DND-41 (cell line): ENCODE data around the gene GRIN2A.

Source experiments
- ATAC-seq: fragments of 200-7000 bp; cut with Tn5 transposase; 3 replicates; pipeline ENCODE4 v1.9.1; 2021; ENCODE audit warnings: low read depth; ENCODE audit not compliant: insufficient read depth
- DNase-seq: peaks from one replicate; pipeline ENCODE4 v3.0.0-alpha.2; 2020
- H2AFZ ChIP-seq: 2 replicates; pipeline ENCODE4 v1.6.0; 2012; ENCODE audit warnings: low read depth, low read length
- H3K27ac ChIP-seq: 2 replicates; pipeline ENCODE4 v1.5.1; 2012; ENCODE audit warnings: low read length, inconsistent platforms
- H3K27me3 ChIP-seq: fragments of 200-600 bp; sonication (generic); 2 replicates; pipeline ENCODE4 v1.6.0; 2012; ENCODE audit warnings: low read length, mild to moderate bottlenecking, inconsistent platforms; ENCODE audit not compliant: insufficient read depth, poor library complexity
- H3K36me3 ChIP-seq: 2 replicates; pipeline ENCODE4 v1.5.1; 2012; ENCODE audit warnings: low read length, inconsistent platforms; ENCODE audit not compliant: insufficient read depth
- H3K4me1 ChIP-seq: 2 replicates; pipeline ENCODE4 v1.5.1; 2012; ENCODE audit warnings: mild to moderate bottlenecking, low read length; ENCODE audit not compliant: insufficient read depth
- H3K4me2 ChIP-seq: 2 replicates; pipeline ENCODE4 v1.6.0; 2012; ENCODE audit warnings: mild to moderate bottlenecking, moderate library complexity, low read length, inconsistent platforms; ENCODE audit not compliant: insufficient read depth
- H3K4me3 ChIP-seq, 2 experiments: fragments of 200-600 bp in 1 of 2; shearing (Covaris generic) in 1 of 2; 2 replicates each; pipeline ENCODE4 v1.5.1; 2012 to 2016; ENCODE audit warnings: inconsistent platforms in 2 of 2, low read length in 2 of 2, mild to moderate bottlenecking in 2 of 2, low read depth in 1 of 2, moderate library complexity in 1 of 2
- H3K79me2 ChIP-seq: 2 replicates; pipeline ENCODE4 v1.6.0; 2012; ENCODE audit warnings: low read length, inconsistent platforms; ENCODE audit not compliant: insufficient read depth
- H3K9ac ChIP-seq: 2 replicates; pipeline ENCODE4 v1.6.0; 2012; ENCODE audit warnings: low read depth, mild to moderate bottlenecking, inconsistent platforms, low read length, moderate library complexity
- H3K9me3 ChIP-seq: 2 replicates; pipeline ENCODE4 v1.5.1; 2012; ENCODE audit warnings: low read length, moderate library complexity, mild to moderate bottlenecking, inconsistent platforms; ENCODE audit not compliant: insufficient read depth, severe bottlenecking
- H4K20me1 ChIP-seq: 2 replicates; pipeline ENCODE4 v1.6.0; 2012; ENCODE audit warnings: low read length; ENCODE audit not compliant: insufficient read depth
- EZH2 ChIP-seq: IDR thresholded peaks from 3 replicates; pipeline ENCODE4 v1.6.1; 2012; ENCODE audit warnings: borderline replicate concordance, low read depth, mild to moderate bottlenecking, moderate library complexity, low read length, inconsistent platforms; ENCODE audit not compliant: severe bottlenecking
- TF ChIP-seq, protein P1 (sequence below): IDR thresholded peaks from 2 replicates; pipeline ENCODE4 v1.5.1; 2012; ENCODE audit warnings: borderline replicate concordance, low read length, moderate library complexity, mild to moderate bottlenecking; ENCODE audit not compliant: poor library complexity, severe bottlenecking; ENCODE audit errors: extremely low read depth

The GRIN2A gene

DNA sequence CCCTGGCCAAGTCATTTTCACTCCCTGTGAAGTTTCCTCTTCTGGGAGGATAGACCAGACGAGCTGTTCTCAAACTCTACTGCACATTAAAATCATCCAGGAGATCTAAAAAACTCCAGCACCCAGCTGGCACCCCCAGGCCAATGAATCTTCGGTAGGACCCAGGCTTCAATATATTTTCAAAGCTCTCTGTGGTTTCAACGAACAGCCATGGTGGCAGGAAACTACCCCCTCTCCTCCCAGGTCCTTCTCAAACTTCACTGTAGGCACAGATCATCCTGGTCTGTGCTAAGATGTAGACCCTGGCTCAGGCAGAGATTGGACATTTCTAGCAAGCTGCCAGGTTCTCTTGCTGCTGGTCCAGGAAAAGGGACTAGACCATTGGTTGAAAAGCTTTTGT is 38.7 kb upstream of the GRIN2A start:
- Histone ChIP-seq H3K36me3 (no peaks in the 10 kb centered on the region), H3K9ac (no peak overlapping the region), H4K20me1 (no peaks in the 10 kb centered on the region), H3K4me3 (no peak overlapping the region), H3K79me2 (no peaks in the 10 kb centered on the region), H3K4me2 (no peak overlapping the region), H3K9me3 (no peaks in the 10 kb centered on the region), H3K4me1 (no peaks in the 10 kb centered on the region), H3K27me3 (no peaks in the 10 kb centered on the region), H3K27ac (no peak overlapping the region), H2AFZ (no peak overlapping the region)
- TF ChIP-seq, protein P1, sequence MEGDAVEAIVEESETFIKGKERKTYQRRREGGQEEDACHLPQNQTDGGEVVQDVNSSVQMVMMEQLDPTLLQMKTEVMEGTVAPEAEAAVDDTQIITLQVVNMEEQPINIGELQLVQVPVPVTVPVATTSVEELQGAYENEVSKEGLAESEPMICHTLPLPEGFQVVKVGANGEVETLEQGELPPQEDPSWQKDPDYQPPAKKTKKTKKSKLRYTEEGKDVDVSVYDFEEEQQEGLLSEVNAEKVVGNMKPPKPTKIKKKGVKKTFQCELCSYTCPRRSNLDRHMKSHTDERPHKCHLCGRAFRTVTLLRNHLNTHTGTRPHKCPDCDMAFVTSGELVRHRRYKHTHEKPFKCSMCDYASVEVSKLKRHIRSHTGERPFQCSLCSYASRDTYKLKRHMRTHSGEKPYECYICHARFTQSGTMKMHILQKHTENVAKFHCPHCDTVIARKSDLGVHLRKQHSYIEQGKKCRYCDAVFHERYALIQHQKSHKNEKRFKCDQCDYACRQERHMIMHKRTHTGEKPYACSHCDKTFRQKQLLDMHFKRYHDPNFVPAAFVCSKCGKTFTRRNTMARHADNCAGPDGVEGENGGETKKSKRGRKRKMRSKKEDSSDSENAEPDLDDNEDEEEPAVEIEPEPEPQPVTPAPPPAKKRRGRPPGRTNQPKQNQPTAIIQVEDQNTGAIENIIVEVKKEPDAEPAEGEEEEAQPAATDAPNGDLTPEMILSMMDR: no peak
- no peak for TF ChIP-seq EZH2
- ATAC-seq: peak; percentile 82
- peak; percentile 39 for DNase-seq

DNA sequence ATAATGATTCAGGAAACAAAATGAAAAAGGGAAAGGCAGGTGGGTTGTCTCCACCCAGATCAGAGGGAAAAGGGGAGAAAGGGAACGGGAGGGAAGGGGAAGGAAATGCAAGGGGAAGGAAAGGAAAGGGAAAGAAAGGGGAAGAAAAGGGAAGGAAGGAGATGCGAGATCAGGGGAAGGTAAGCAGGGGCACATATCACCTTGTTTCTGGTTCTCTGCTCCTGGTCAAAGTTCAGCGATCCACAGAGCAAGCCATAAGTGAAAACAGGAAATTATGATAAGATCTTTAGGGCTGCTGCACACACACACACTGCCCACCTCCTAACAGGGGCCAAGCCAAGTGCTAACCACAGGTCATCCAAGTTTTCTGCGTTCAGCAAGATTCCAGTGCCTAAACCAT is 37.5 kb upstream of the GRIN2A start:
- no peak for TF ChIP-seq EZH2
- TF ChIP-seq, protein P1: no peak
- Histone ChIP-seq H2AFZ (no peak overlapping the region), H3K27ac (no peak overlapping the region), H3K9me3 (no peaks in the 10 kb centered on the region), H3K4me1 (no peaks in the 10 kb centered on the region), H3K9ac (no peak overlapping the region), H3K4me3 (no peak overlapping the region), H3K4me2 (no peak overlapping the region), H3K27me3 (no peaks in the 10 kb centered on the region), H3K79me2 (no peaks in the 10 kb centered on the region), H4K20me1 (no peaks in the 10 kb centered on the region), H3K36me3 (no peaks in the 10 kb centered on the region)
- no peak for ATAC-seq
- no peak for DNase-seq

DNA sequence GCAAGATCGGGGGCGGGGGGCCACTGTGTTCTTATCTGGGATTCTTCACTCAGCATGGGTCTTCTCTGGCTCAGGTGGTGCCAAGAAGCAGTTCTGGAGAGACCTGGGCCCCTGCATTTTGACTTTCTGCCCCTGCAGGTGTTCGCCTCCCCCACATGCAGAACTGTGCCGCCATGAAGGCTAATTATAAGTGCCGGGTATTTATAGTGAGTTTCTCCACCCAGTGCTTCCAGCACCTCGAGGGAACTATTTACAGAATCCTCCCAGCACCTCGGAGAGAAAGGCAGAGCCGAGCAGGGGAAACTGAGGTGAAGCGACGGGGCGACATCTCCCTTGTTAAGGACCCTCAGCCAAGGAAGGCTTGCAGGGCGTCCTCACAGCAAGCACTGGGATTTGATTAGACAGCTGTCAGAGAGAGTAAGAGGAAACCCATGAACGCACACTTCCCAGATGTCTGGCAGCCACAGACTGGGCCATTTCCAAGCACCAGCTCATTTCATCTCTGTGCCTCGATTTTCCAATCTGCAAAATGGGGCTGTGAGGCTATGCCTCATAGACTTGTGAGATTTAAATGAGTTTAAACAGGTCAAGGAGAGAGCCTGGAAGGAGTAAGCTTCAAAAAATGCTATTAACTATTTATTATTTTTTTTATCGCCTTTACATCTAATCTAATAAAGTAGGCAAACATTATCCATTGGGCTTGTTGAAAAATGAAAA is 36.4 kb upstream of the GRIN2A start:
- no peak for DNase-seq
- TF ChIP-seq, protein P1: no peak
- TF ChIP-seq EZH2: no peak
- Histone ChIP-seq H3K9ac (no peak overlapping the region), H3K36me3 (no peaks in the 10 kb centered on the region), H3K4me1 (no peaks in the 10 kb centered on the region), H3K4me3 (no peak overlapping the region), H3K79me2 (no peaks in the 10 kb centered on the region), H3K9me3 (no peaks in the 10 kb centered on the region), H2AFZ (no peak overlapping the region), H3K4me2 (no peak overlapping the region), H4K20me1 (no peaks in the 10 kb centered on the region), H3K27ac (no peak overlapping the region), H3K27me3 (no peaks in the 10 kb centered on the region)
- no peak for ATAC-seq

DNA sequence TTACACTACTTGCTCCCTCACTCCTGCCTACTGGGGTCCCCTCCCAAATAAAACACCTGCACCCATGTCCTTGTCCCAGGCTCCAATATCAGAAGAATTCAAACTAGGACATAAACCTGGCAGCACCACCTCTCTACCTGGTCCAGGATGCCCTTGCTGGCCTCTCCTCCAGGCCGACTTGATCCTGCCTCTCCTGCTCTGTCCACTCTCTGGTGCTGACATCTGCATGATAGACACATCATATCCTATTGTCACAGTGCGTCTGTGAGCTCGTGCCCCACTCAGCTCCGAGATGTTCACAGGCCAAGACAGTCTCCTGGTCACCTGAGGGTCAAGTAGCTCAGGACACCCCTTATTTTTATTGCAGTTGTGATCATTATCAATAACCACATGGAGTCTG is 31.5 kb upstream of the GRIN2A start:
- TF ChIP-seq, protein P1: no peak
- no peak for TF ChIP-seq EZH2
- ATAC-seq (no peak), DNase-seq (no peak)
- Histone ChIP-seq H3K4me2 (no peak overlapping the region), H3K9me3 (no peaks in the 10 kb centered on the region), H3K27me3 (no peaks in the 10 kb centered on the region), H3K4me3 (no peak overlapping the region), H3K79me2 (no peaks in the 10 kb centered on the region), H3K9ac (no peak overlapping the region), H3K4me1 (no peaks in the 10 kb centered on the region), H3K27ac (no peak overlapping the region), H4K20me1 (no peaks in the 10 kb centered on the region), H2AFZ (no peak overlapping the region), H3K36me3 (no peaks in the 10 kb centered on the region)
